OCI-LY3 (cell line): ENCODE measurements around the gene GCSAM.

ENCODE experiments used
- CTCF ChIP-seq: fragments of 200-600, 300-600 bp; sonication (generic); IDR thresholded peaks from 2 replicates; pipeline ENCODE4 v1.5.1; 2014; ENCODE audit warnings: antibody characterized with exemption, low read length, low read depth
- EZH2phosphoT487 ChIP-seq: fragments of 200-600 bp; shearing (Covaris generic); IDR thresholded peaks from 2 replicates; pipeline ENCODE4 v1.6.1; 2018; ENCODE audit warnings: antibody characterized with exemption, mixed run types, low read depth

- TF ChIP-seq CTCF (no peak), EZH2phosphoT487 (no peak)
Observed at GRCh38 chr3:112115806-112116383, 17.2 kb downstream of the GCSAM start.
